Nephron (organoid): ENCODE results near the gene PSG3.
"Not testable (repeated sequence)": the region's sequence is repeated elsewhere in the genome, so short reads cannot be mapped to it uniquely, and the experiment has no call there.

Experiments used
- H3K27ac Mint-ChIP-seq, 3 experiments: 2 replicates each; pipeline ENCODE4 v1.8.0; 2020; ENCODE audit warnings: mixed read lengths in 3 of 3, mild to moderate bottlenecking in 2 of 3, moderate library complexity in 1 of 3
- H3K27me3 Mint-ChIP-seq: 2 replicates; pipeline ENCODE4 v1.8.0; 2021; ENCODE audit warnings: low read depth, mild to moderate bottlenecking, moderate library complexity, mixed read lengths
- H3K36me3 Mint-ChIP-seq: 2 replicates; pipeline ENCODE4 v1.8.0; 2020; ENCODE audit warnings: low read depth, mixed read lengths
- H3K4me1 Mint-ChIP-seq: 2 replicates; pipeline ENCODE4 v1.8.0; 2020; ENCODE audit warnings: mixed read lengths
- H3K4me3 Mint-ChIP-seq, 3 experiments: 2 replicates each; pipeline ENCODE4 v1.8.0; 2020; ENCODE audit warnings: mild to moderate bottlenecking in 3 of 3, mixed read lengths in 3 of 3, moderate library complexity in 2 of 3
- H3K9me3 Mint-ChIP-seq: 2 replicates; pipeline ENCODE4 v1.8.0; 2020; ENCODE audit warnings: mixed read lengths
- CTCF ChIP-seq, 3 experiments: fragments of 200-600 bp; sonication (generic); IDR thresholded peaks; one replicate each; pipeline ENCODE4 v1.5.0; 2021; ENCODE audit warnings: antibody characterized with exemption in 3 of 3; ENCODE audit not compliant: unreplicated experiment in 3 of 3

PSG3 gene

GRCh38 chr19:42758667-42759066 is 18.4 kb upstream of the PSG3 start:
- peaks cover 29% of the 10 kb centered on the region for H3K9me3 Mint-ChIP-seq
- not testable (repeated sequence) for H3K27me3 Mint-ChIP-seq, H3K4me1 Mint-ChIP-seq, H3K36me3 Mint-ChIP-seq, H3K4me3 Mint-ChIP-seq, H3K27ac Mint-ChIP-seq

- H3K36me3 Mint-ChIP-seq, H3K4me1 Mint-ChIP-seq, H3K27ac Mint-ChIP-seq, H3K27me3 Mint-ChIP-seq, H3K4me3 Mint-ChIP-seq: not testable (repeated sequence)
- H3K9me3 Mint-ChIP-seq: peaks cover 31% of the 10 kb centered on the region
Observed at GRCh38 chr19:42752246-42752645, 12.0 kb upstream of the PSG3 start.

GRCh38 chr19:42741726-42742607 is 1.7 kb upstream of the PSG3 start:
- H3K36me3 Mint-ChIP-seq, H3K4me3 Mint-ChIP-seq, H3K4me1 Mint-ChIP-seq, H3K27ac Mint-ChIP-seq, H3K27me3 Mint-ChIP-seq: not testable (repeated sequence)
- peaks cover 41% of the 10 kb centered on the region for H3K9me3 Mint-ChIP-seq

GRCh38 chr19:42737581-42738011 is 2.7 kb downstream of the PSG3 start:
- H3K4me3 Mint-ChIP-seq, H3K4me1 Mint-ChIP-seq, H3K36me3 Mint-ChIP-seq, H3K27me3 Mint-ChIP-seq, H3K27ac Mint-ChIP-seq: not testable (repeated sequence)
- peaks cover 47% of the 10 kb centered on the region for H3K9me3 Mint-ChIP-seq

- H3K36me3 Mint-ChIP-seq, H3K4me1 Mint-ChIP-seq, H3K27ac Mint-ChIP-seq, H3K4me3 Mint-ChIP-seq, H3K27me3 Mint-ChIP-seq: not testable (repeated sequence)
- peaks cover 36% of the 10 kb centered on the region for H3K9me3 Mint-ChIP-seq
Observed at GRCh38 chr19:42728341-42728740, 11.9 kb downstream of the PSG3 start.

- not testable (repeated sequence) for H3K4me1 Mint-ChIP-seq, H3K36me3 Mint-ChIP-seq, H3K27ac Mint-ChIP-seq
Observed at GRCh38 chr19:42714000-42714399, 26.3 kb downstream of the PSG3 start.

GRCh38 chr19:42712753-42713152 is 27.5 kb downstream of the PSG3 start:
- not testable (repeated sequence) for H3K4me1 Mint-ChIP-seq, H3K27me3 Mint-ChIP-seq, H3K27ac Mint-ChIP-seq, H3K4me3 Mint-ChIP-seq, H3K36me3 Mint-ChIP-seq
- peaks cover 55% of the 10 kb centered on the region for H3K9me3 Mint-ChIP-seq

More at GRCh38 chr19:42714000-42714399, 26.3 kb downstream of the PSG3 start:
- not testable (repeated sequence) for H3K27me3 Mint-ChIP-seq, H3K4me3 Mint-ChIP-seq
- peaks cover 55% of the 10 kb centered on the region for H3K9me3 Mint-ChIP-seq

GRCh38 chr19:42710986-42711385 is 29.3 kb downstream of the PSG3 start:
- not testable (repeated sequence) for H3K27me3 Mint-ChIP-seq, H3K4me3 Mint-ChIP-seq, H3K27ac Mint-ChIP-seq, H3K4me1 Mint-ChIP-seq, H3K36me3 Mint-ChIP-seq
- peaks cover 50% of the 10 kb centered on the region for H3K9me3 Mint-ChIP-seq

GRCh38 chr19:42697884-42698283 is 42.4 kb downstream of the PSG3 start:
- no peak for TF ChIP-seq CTCF (IDR thresholded peaks at IDR 0.05; ENCODE audit: unreplicated experiment in 3 of 3)
- Mint-ChIP-seq H3K36me3 (no peaks in the 10 kb centered on the region), H3K9me3 (peaks cover 48% of the 10 kb centered on the region), H3K27ac (no peak overlapping the region), H3K4me1 (no peaks in the 10 kb centered on the region), H3K4me3 (no peak overlapping the region), H3K27me3 (no peaks in the 10 kb centered on the region)

GRCh38 chr19:42695811-42696503 is 44.3 kb downstream of the PSG3 start:
- no peaks in the 10 kb centered on the region for H3K27me3 Mint-ChIP-seq
- no peak overlapping the region for H3K4me3 Mint-ChIP-seq
- H3K4me1 Mint-ChIP-seq: no peaks in the 10 kb centered on the region
- no peak for TF ChIP-seq CTCF (IDR thresholded peaks at IDR 0.05; ENCODE audit: unreplicated experiment in 3 of 3)
- no peaks in the 10 kb centered on the region for H3K36me3 Mint-ChIP-seq
- peaks cover 53% of the 10 kb centered on the region for H3K9me3 Mint-ChIP-seq
- no peak overlapping the region for H3K27ac Mint-ChIP-seq
